ENCODE data around the gene BRINP2. TPM values are rescaled to one million over a fixed set of nuclear protein-coding genes. Genes with fewer than 3 reads are reported as not detected.
A peak's percentile ranks its signal among the peaks of the same experiment; 100 is the strongest.

BRINP2 gene
- total and polyA plus RNA-seq, 9 donors: 0.02 to 0.70 (median 0.16) TPM; not detected in 3

- DNase-seq: no peak
- intact Hi-C loops (cut with DNase I): no loop called here
- Histone ChIP-seq H3K27me3 (no peaks in the 10 kb centered on the region), H3K36me3 (no peaks in the 10 kb centered on the region), H3K4me3 (no peak overlapping the region), H3K9me3 (no peaks in the 10 kb centered on the region), H3K4me1 (ENCODE audit: insufficient read depth) (peaks cover 2% of the 10 kb centered on the region), H3K27ac (no peak overlapping the region)
- TF ChIP-seq EP300 (IDR thresholded peaks at IDR 0.05): no peak
- TF ChIP-seq CTCF (IDR thresholded peaks at IDR 0.05): no peak
- no peak for TF ChIP-seq POLR2A (IDR thresholded peaks at IDR 0.05)
- WGBS, 3 donors: 15 to 23% (median 16%) methylated on average over 2 of the region's 2 CpGs
Observed at GRCh38 chr1:177146499-177146898, 24.3 kb upstream of the BRINP2 start.

GRCh38 chr1:177162243-177162642, 8.5 kb upstream of the BRINP2 start:
- H3K27ac ChIP-seq: no peak overlapping the region
- H3K36me3 ChIP-seq: no peaks in the 10 kb centered on the region
- H3K4me1 ChIP-seq (ENCODE audit: insufficient read depth): no peaks in the 10 kb centered on the region
- 73 to 86% (median 75%) methylated on average over 2 of the region's 2 CpGs for WGBS, 3 donors
- no peak for DNase-seq
- intact Hi-C loops (cut with DNase I): no loop called here
- H3K4me3 ChIP-seq: no peak overlapping the region
- TF ChIP-seq EP300 (IDR thresholded peaks at IDR 0.05) (no peak), POLR2A (IDR thresholded peaks at IDR 0.05) (no peak), CTCF (IDR thresholded peaks at IDR 0.05) (no peak)
- no peaks in the 10 kb centered on the region for H3K9me3 ChIP-seq
- H3K27me3 ChIP-seq: no peaks in the 10 kb centered on the region

GRCh38 chr1:177163844-177164379, 6.8 kb upstream of the BRINP2 start:
- H3K27ac ChIP-seq: no peak overlapping the region
- intact Hi-C loops (cut with DNase I): no loop called here
- H3K27me3 ChIP-seq: no peaks in the 10 kb centered on the region
- H3K4me3 ChIP-seq: peak overlapping the region; percentile 24
- peak in 1 of 5 donors; percentile 33 for DNase-seq
- 2 to 4% (median 3%) methylated on average over 15 of the region's 15 CpGs for WGBS, 3 donors
- H3K36me3 ChIP-seq: no peaks in the 10 kb centered on the region
- H3K9me3 ChIP-seq: no peaks in the 10 kb centered on the region
- TF ChIP-seq POLR2A (IDR thresholded peaks at IDR 0.05) (no peak), EP300 (IDR thresholded peaks at IDR 0.05) (no peak), CTCF (IDR thresholded peaks at IDR 0.05) (no peak)
- H3K4me1 ChIP-seq (ENCODE audit: insufficient read depth): no peaks in the 10 kb centered on the region

GRCh38 chr1:177164380-177165068, 6.2 kb upstream of the BRINP2 start, which contains the start of gene ASTN1:
Gene ASTN1 (minus strand): TSS chr1:177164712. CDS start chr1:177164676, 36 bp downstream.
- H3K9me3 ChIP-seq: no peaks in the 10 kb centered on the region
- 1% methylated on average over 45 to 49 of the region's 49 CpGs for WGBS, 3 donors
- H3K36me3 ChIP-seq: no peaks in the 10 kb centered on the region
- TF ChIP-seq EP300 (IDR thresholded peaks at IDR 0.05) (no peak), CTCF (IDR thresholded peaks at IDR 0.05) (no peak), POLR2A (IDR thresholded peaks at IDR 0.05) (no peak)
- H3K4me3 ChIP-seq: peak within 1 kb of the TSS; percentile 24
- H3K4me1 ChIP-seq (ENCODE audit: insufficient read depth): no peaks in the 10 kb centered on the region
- peak in 2 of 5 donors; percentile 20 to 37 for DNase-seq
- H3K27ac ChIP-seq: no peak within 1 kb of the TSS
- no peaks in the 10 kb centered on the region for H3K27me3 ChIP-seq
- intact Hi-C loops (cut with DNase I): no loop called here
